WTC11 (cell line): ENCODE data around the gene ADGRF5.

Experiments used
- MAX ChIP-seq: sonication (generic); formaldehyde crosslinking; IDR thresholded peaks from 2 replicates; pipeline ENCODE4 v1.8.0; 2022; ENCODE audit warnings: mild to moderate bottlenecking, missing genetic modification reagents
- MYBL2 ChIP-seq: sonication (generic); formaldehyde crosslinking; IDR thresholded peaks from 2 replicates; pipeline ENCODE4 v1.8.1; 2023; ENCODE audit warnings: mild to moderate bottlenecking, moderate library complexity, missing genetic modification reagents
- RORB ChIP-seq: fragments of 250-450 bp; sonication (Bioruptor Pico); IDR thresholded peaks from 2 replicates; pipeline ENCODE4 v1.9.0; 2021; ENCODE audit warnings: mild to moderate bottlenecking
- SMAD3 ChIP-seq: sonication (generic); formaldehyde crosslinking; IDR thresholded peaks from 2 replicates; pipeline ENCODE4 v1.8.0; 2022; ENCODE audit warnings: missing genetic modification reagents, mild to moderate bottlenecking, borderline replicate concordance
- TEAD4 ChIP-seq: sonication (generic); formaldehyde crosslinking; IDR thresholded peaks from 2 replicates; pipeline ENCODE4 v1.8.0; 2022; ENCODE audit warnings: mild to moderate bottlenecking, missing genetic modification reagents
- ZNF121 ChIP-seq: sonication (generic); formaldehyde crosslinking; IDR thresholded peaks from 2 replicates; pipeline ENCODE4 v1.8.0; 2023; ENCODE audit warnings: missing genetic modification reagents
- ZNF512 ChIP-seq: sonication (generic); formaldehyde crosslinking; IDR thresholded peaks from 2 replicates; pipeline ENCODE4 v1.8.1; 2022; ENCODE audit warnings: missing genetic modification reagents, borderline replicate concordance
- TF ChIP-seq, protein P1 (sequence below): fragments of 200-600 bp; IDR thresholded peaks from 2 replicates; pipeline ENCODE4 v1.8.0; 2022; ENCODE audit warnings: antibody characterized with exemption
- TF ChIP-seq, protein P2 (sequence below): sonication (generic); formaldehyde crosslinking; IDR thresholded peaks from 2 replicates; pipeline ENCODE4 v1.8.0; 2022; ENCODE audit warnings: mild to moderate bottlenecking, missing genetic modification reagents

DNA sequence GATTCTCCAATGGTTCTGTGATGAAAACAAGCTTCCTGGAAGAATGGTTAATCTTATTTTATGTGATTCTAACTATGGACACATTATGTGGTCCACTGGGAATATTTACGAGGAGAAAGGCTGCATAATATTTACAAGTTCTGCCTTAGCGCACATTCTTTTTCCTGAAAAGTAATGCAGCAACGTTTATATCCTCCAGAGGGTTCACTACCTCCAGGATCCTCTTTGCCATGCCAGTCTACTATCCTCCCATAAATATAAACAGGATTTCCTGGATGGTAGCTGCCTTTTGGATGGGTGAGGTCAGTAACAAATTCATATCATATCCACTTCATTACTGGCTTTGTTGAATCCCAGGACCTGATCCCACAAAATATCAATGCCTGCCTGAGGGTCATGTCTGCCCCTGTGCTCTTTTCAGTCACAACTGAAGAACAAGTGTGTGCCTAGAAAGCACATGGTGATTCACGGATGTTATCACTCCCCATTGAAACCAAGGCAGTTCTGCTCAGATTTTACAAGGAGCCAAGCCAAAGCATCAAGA, 30.4 kb downstream of the ADGRF5 start:
- TF ChIP-seq TEAD4 (CRISPR knock-in tag) (no peak), MAX (CRISPR knock-in tag) (no peak), ZNF121 (CRISPR knock-in tag) (no peak), SMAD3 (CRISPR knock-in tag) (no peak), MYBL2 (CRISPR knock-in tag) (no peak), ZNF512 (no peak), RORB (CRISPR knock-in tag) (no peak)
- TF ChIP-seq, protein P1, sequence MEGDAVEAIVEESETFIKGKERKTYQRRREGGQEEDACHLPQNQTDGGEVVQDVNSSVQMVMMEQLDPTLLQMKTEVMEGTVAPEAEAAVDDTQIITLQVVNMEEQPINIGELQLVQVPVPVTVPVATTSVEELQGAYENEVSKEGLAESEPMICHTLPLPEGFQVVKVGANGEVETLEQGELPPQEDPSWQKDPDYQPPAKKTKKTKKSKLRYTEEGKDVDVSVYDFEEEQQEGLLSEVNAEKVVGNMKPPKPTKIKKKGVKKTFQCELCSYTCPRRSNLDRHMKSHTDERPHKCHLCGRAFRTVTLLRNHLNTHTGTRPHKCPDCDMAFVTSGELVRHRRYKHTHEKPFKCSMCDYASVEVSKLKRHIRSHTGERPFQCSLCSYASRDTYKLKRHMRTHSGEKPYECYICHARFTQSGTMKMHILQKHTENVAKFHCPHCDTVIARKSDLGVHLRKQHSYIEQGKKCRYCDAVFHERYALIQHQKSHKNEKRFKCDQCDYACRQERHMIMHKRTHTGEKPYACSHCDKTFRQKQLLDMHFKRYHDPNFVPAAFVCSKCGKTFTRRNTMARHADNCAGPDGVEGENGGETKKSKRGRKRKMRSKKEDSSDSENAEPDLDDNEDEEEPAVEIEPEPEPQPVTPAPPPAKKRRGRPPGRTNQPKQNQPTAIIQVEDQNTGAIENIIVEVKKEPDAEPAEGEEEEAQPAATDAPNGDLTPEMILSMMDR, result no peak
- TF ChIP-seq, protein P2, sequence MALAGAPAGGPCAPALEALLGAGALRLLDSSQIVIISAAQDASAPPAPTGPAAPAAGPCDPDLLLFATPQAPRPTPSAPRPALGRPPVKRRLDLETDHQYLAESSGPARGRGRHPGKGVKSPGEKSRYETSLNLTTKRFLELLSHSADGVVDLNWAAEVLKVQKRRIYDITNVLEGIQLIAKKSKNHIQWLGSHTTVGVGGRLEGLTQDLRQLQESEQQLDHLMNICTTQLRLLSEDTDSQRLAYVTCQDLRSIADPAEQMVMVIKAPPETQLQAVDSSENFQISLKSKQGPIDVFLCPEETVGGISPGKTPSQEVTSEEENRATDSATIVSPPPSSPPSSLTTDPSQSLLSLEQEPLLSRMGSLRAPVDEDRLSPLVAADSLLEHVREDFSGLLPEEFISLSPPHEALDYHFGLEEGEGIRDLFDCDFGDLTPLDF (CRISPR knock-in tag), result no peak
